Measurements from ENCODE around the gene GABRP.
"Not testable (repeated sequence)": the region's sequence is repeated elsewhere in the genome, so short reads cannot be mapped to it uniquely, and the experiment has no call there.

GABRP gene

GRCh38 chr5:170832241-170832640, 48.7 kb downstream of the GABRP start:
- H3K36me3 ChIP-seq (ENCODE audit: control insufficient read depth, insufficient read depth, low read length): no peaks in the 10 kb centered on the region
- TF ChIP-seq CTCF (IDR thresholded peaks at IDR 0.05; ENCODE audit: insufficient read depth, low read length, poor library complexity, severe bottlenecking): no peak

GRCh38 chr5:170833981-170834380, 50.5 kb downstream of the GABRP start:
- not testable (repeated sequence) for H3K27me3 ChIP-seq (replicated peaks; ENCODE audit: control insufficient read depth, insufficient read depth, low read length); DNase-seq (ENCODE audit: extremely low read depth, insufficient read length); H3K36me3 ChIP-seq (ENCODE audit: control insufficient read depth, insufficient read depth, low read length); H3K4me3 ChIP-seq (replicated peaks; ENCODE audit: low read depth, low read length)

More at GRCh38 chr5:170832241-170832640, 48.7 kb downstream of the GABRP start:
- no peak for DNase-seq (ENCODE audit: extremely low read depth, insufficient read length)
- no peaks in the 10 kb centered on the region; the same call in 1 of the 2 replicates for H3K27me3 ChIP-seq (replicated peaks; ENCODE audit: control insufficient read depth, insufficient read depth, low read length)
- no peak overlapping the region for H3K4me3 ChIP-seq (replicated peaks; ENCODE audit: low read depth, low read length)

- no peak for TF ChIP-seq CTCF (IDR thresholded peaks at IDR 0.05; ENCODE audit: insufficient read depth, low read length, poor library complexity, severe bottlenecking)
- DNase-seq (ENCODE audit: extremely low read depth, insufficient read length): no peak
Observed at GRCh38 chr5:170836226-170836625, 52.7 kb downstream of the GABRP start.

GRCh38 chr5:170843870-170844269, 60.3 kb downstream of the GABRP start:
- no peak for TF ChIP-seq CTCF (IDR thresholded peaks at IDR 0.05; ENCODE audit: insufficient read depth, low read length, poor library complexity, severe bottlenecking)
- no peak for DNase-seq (ENCODE audit: extremely low read depth, insufficient read length)
- no peaks in the 10 kb centered on the region for H3K27me3 ChIP-seq (replicated peaks; ENCODE audit: control insufficient read depth, insufficient read depth, low read length)
- no peak overlapping the region for H3K4me3 ChIP-seq (replicated peaks; ENCODE audit: low read depth, low read length)
- no peaks in the 10 kb centered on the region for H3K36me3 ChIP-seq (ENCODE audit: control insufficient read depth, insufficient read depth, low read length)

More at GRCh38 chr5:170836226-170836625, 52.7 kb downstream of the GABRP start:
- no peak overlapping the region for H3K4me3 ChIP-seq (replicated peaks; ENCODE audit: low read depth, low read length)
- H3K27me3 ChIP-seq (replicated peaks; ENCODE audit: control insufficient read depth, insufficient read depth, low read length): no peaks in the 10 kb centered on the region
- no peaks in the 10 kb centered on the region for H3K36me3 ChIP-seq (ENCODE audit: control insufficient read depth, insufficient read depth, low read length)

GRCh38 chr5:170844651-170845050, 61.1 kb downstream of the GABRP start:
- Histone ChIP-seq H3K27me3 (replicated peaks; ENCODE audit: control insufficient read depth, insufficient read depth, low read length) (no peaks in the 10 kb centered on the region), H3K4me3 (replicated peaks; ENCODE audit: low read depth, low read length) (no peak overlapping the region), H3K36me3 (ENCODE audit: control insufficient read depth, insufficient read depth, low read length) (no peaks in the 10 kb centered on the region)
- DNase-seq (ENCODE audit: extremely low read depth, insufficient read length): no peak
- no peak for TF ChIP-seq CTCF (IDR thresholded peaks at IDR 0.05; ENCODE audit: insufficient read depth, low read length, poor library complexity, severe bottlenecking)

- Histone ChIP-seq H3K4me3 (replicated peaks; ENCODE audit: low read depth, low read length) (no peak overlapping the region), H3K27me3 (replicated peaks; ENCODE audit: control insufficient read depth, insufficient read depth, low read length) (no peaks in the 10 kb centered on the region), H3K36me3 (ENCODE audit: control insufficient read depth, insufficient read depth, low read length) (no peaks in the 10 kb centered on the region)
- no peak for DNase-seq (ENCODE audit: extremely low read depth, insufficient read length)
- TF ChIP-seq CTCF (IDR thresholded peaks at IDR 0.05; ENCODE audit: insufficient read depth, low read length, poor library complexity, severe bottlenecking): no peak
Observed at GRCh38 chr5:170846416-170846815, 62.9 kb downstream of the GABRP start.
